SH-SY5Y (cell line): ENCODE results near the gene AMELX.

Experiments
- GATA2 ChIP-seq: IDR thresholded peaks from 2 replicates; pipeline ENCODE4 v1.6.1; 2011; ENCODE audit warnings: mild to moderate bottlenecking, low read depth, low read length
- GATA3 ChIP-seq: IDR thresholded peaks from 2 replicates; pipeline ENCODE4 v1.6.1; 2011; ENCODE audit warnings: low read depth, mild to moderate bottlenecking, low read length, moderate library complexity

DNA sequence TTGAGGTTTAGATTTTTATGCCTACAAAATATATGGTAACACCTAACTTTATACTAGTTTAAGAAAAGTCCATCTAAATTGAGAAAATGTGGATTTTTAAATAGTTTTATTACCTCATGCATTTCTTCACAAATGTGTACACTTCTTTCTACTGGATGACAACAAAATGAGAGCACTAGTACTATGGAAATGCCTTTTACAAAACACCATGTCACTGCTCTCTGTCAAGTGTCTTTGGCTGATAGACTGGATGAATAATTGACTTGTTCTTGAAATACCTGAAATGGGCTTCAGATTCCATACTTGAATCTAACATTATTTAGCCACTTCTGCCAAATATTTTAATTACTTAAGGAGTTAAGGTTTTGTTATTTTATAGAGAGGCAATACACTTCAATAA is 49.5 kb downstream of the AMELX start:
- TF ChIP-seq GATA3 = no peak
- TF ChIP-seq GATA2 = no peak
